HTERT RPE-1 (cell line): Measurements from ENCODE around the gene YBX1.
"Not testable (repeated sequence)": the region's sequence is repeated elsewhere in the genome, so short reads cannot be mapped to it uniquely, and the experiment has no call there.

Experiments used
- in situ Hi-C: fragments of 300-500 bp; cut with MboI; formaldehyde crosslinking; loops from 4 replicates; pipeline ENCODE4 v1.14.3; 2020; ENCODE audit warnings: low sequenced_read_pairs

The YBX1 gene

DNA sequence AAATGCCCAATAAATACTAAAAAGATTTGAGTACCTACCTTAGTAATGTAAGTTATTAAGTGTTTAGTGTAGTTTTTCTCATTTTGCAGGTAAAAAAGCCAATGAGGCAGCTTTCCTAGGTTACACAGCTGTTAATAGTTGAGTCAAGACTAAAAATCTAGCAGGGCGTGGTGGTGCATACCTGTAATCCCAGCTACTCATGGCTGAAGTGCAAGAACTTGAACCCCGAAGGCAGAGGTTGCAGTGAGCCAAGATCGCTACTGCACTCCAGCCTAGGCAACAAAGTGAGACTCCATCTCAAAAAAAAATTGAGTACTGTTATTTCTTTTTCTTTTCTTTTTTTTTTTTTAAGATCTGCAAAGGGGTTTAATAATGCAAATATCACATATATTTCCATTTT, 7.7 kb downstream of the YBX1 start:
- in situ Hi-C loops = no loop called here

GRCh38 chr1:42690477-42691156, 8.4 kb downstream of the YBX1 start:
- in situ Hi-C loops = no loop called here

GRCh38 chr1:42691157-42691498, 8.9 kb downstream of the YBX1 start:
- in situ Hi-C loops = no loop called here

DNA sequence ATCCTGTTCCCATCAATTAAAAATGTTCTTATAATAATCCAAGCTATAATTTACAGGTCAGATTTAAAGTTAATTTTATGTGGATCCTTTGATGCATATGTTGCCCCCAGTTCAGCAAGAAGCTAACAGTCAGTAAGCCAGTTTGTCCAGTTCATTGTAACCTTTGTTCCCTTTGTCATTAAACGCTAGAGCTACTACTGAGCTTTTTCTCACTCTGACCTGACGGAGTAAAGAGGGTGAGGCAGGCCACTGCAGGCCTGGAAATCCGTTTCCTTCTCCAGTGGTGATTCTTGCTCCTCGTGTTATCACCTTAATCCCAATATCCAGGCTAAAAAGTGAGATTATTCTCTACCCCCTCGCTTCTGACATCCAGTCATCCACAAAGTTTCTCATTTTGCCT, 10.2 kb downstream of the YBX1 start:
- in situ Hi-C loops = no loop called here

GRCh38 chr1:42692911-42693310, 10.7 kb downstream of the YBX1 start:
- in situ Hi-C loops = no loop called here

DNA sequence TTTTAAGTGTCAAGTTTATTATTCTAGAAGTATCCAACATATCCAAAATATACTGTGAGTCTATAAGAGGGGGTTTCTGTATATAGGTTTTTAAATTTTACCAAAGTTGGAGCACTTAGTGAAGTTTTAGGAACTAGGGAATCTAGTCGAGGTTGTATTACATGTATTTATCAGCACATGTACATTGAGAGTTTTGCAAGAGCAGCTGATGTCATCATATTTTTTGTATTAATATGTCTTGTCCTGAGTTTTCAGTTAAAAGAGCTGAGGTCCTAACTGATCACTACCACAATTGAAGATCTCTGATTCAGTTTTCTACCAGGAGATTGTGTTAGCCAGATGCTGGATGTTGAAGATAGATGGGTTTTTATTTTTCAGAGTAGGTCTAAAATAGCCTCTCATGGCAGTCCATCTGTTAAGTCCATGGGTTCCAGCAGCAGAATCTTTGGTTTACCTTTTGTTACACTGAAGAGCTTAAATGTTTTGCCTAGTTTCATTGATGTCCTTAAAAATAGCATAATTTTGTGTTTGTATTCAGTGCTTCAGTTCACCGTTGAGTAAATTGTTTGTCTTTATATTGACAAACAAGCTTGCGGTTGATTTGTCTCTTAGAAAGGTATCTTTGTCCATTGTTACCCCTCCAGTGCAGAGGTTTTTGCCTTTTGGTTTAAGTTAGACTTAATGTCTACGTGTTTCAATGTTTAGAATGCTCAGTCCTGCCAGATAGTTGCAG, 16.0 kb downstream of the YBX1 start:
- in situ Hi-C loops = no loop called here

DNA sequence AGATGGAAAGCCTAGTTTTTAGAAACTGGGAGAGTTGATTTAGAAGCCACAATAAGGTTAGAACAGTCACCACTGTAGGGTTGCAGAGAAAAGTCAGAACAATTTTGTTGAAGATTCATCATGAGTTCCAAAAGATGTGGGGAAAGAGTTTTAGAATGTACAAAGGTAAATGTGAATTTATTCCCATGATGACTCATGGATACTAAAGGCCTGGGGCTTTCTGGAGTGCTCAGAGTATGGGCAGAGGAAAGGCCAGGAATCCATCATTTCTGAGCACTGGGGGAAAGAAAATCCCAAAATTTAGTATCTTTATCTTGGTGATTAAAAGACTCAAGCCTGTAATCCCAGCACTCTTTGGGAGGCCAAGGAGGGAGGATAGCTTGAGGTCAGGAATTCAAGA, 17.8 kb downstream of the YBX1 start:
- in situ Hi-C loops = no loop called here

- in situ Hi-C loops = no loop called here
Measured at GRCh38 chr1:42703888-42704464, 21.8 kb downstream of the YBX1 start.

DNA sequence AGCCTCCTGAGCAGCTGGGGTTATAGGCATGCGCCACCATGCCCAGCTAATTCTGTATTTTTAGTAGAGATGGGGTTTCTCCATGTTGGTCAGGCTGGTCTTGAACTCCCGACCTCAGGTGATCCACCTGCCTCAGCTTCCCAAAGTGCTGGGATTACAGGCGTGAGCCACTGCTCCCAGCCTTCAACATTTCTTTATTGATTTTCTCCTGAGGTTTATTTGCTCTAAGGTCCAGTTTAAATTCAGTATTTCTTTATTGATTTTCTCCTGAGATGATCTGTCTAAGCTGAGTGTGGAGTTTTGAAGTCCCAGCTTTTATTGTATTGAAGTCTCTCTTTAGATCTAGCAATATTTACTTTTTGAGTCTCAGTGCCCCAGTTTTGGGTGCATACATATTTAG, 30.6 kb downstream of the YBX1 start:
- in situ Hi-C loops = not testable (repeated sequence)

DNA sequence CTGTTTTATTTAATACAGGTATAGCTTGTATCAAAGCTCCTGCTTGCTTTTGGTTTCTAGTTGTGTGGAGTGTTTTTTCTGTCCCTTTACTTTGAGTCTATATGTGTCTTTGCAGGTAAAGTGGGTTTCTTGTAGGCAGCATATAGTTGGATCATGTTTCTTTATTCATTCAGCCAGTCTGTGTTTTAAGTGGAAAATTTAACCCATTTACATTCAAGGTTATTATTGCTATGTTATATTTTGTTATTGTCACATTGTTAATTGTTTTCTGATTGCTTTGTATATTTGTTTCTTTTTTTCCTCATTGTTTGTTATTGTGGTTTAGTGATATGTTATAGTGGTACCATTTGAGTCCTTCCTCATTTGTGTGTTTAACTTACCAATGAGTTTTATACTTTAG, 31.1 kb downstream of the YBX1 start:
- in situ Hi-C loops = no loop called here

DNA sequence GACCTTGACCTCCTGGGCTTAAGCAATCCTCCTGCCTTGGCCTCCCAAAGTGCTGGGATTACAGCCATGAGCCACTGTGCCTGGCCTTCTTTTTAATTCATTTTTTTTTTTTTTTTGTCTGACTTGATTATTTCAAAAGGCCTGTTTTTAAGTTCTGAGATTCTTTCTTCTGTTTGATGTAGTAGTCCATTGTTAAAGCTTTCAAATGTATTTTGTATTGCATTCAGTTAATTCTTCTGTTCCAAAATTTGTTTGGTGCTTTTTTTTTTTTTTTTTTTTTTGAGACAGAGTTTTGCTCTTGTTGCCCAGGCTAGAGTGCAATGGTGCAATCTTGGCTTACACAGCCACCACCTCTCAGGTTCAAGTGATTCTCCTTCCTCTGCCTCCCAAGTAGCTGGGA, 32.2 kb downstream of the YBX1 start:
- in situ Hi-C loops = not testable (repeated sequence)

DNA sequence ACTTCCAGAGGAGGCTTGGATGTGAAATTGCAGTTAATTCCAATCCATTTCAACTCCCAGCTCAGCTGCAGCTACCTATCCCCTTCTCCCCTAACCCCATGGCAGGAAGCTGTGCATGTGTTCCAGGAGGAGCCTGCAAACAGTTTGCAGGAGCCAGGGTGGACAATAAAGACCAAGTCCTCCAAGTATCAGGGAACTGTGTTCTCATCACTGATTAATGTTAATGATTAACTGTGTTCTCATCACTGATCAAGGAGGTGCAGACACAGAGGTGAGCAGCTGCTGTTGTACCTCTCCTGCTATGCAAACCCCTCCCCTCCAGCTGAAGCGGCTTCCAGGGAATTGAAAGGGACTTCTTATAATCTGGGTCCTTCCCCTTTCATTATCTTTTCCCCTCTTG, 38.6 kb downstream of the YBX1 start:
- in situ Hi-C loops = no loop called here

DNA sequence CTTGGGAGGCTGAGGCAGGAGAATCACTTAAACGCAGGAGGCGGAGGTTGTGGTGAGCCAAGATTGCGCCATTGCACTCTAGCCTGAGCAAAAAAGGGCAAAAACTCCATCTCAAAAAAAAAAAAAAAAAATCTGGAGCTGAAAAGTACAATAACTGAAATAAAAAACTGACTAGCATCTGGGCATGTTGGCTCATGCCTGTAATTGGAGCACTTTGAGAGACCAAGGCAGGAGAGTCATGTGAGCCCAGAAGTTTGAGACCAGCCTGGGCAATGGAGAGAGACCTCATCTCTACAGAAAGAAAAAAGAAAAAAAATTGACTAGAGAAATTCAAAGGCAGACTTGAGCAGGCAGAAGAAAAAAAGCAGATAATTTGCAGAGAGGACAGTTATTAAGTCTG, 39.7 kb downstream of the YBX1 start:
- in situ Hi-C loops = no loop called here

GRCh38 chr1:42722403-42722802, 40.2 kb downstream of the YBX1 start:
- in situ Hi-C loops = not testable (repeated sequence)

DNA sequence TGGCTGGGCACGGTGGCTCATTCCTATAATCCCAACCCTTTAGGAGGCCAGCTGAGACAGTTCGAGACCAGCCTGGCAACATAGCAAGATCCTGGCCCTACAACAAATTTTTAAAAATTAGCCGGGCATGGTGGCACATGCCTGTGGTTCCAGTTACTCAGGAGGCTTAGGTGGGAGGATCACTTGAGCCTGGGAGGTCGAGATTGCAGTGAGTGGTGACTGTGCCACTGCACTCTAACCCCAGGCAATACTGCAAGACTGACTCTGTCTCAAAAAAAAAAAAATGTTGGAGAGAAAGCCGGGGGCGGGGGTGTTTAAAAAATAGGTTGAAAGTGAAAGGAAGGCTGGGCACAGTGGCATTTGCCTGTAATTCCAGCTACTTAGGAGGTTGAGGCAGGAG, 41.3 kb downstream of the YBX1 start:
- in situ Hi-C loops = no loop called here

- in situ Hi-C loops = not testable (repeated sequence)
Measured at GRCh38 chr1:42725820-42726219, 43.6 kb downstream of the YBX1 start.

DNA sequence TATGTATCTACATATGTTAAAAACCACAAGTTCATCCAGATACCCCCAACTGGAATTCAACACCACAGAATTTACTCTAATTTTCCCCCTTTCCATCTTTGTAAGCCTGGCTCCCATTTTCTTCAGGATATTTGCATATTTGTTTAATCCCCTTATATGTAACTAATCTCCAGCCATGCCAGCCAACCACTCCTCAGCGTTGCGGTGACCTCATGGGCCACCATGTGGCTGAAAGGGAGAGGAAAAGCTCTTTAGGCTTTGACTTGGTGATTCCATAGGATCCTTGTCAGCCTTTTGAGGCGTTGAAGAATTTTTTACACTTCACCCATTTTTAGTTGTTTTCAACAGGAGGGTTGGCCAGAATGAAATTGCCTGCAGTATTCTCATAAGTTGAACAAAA, 47.8 kb downstream of the YBX1 start:
- in situ Hi-C loops = no loop called here

GRCh38 chr1:42730988-42731387, 48.8 kb downstream of the YBX1 start:
- in situ Hi-C loops = no loop called here

- in situ Hi-C loops = no loop called here
Measured at GRCh38 chr1:42731585-42731984, 49.4 kb downstream of the YBX1 start.

DNA sequence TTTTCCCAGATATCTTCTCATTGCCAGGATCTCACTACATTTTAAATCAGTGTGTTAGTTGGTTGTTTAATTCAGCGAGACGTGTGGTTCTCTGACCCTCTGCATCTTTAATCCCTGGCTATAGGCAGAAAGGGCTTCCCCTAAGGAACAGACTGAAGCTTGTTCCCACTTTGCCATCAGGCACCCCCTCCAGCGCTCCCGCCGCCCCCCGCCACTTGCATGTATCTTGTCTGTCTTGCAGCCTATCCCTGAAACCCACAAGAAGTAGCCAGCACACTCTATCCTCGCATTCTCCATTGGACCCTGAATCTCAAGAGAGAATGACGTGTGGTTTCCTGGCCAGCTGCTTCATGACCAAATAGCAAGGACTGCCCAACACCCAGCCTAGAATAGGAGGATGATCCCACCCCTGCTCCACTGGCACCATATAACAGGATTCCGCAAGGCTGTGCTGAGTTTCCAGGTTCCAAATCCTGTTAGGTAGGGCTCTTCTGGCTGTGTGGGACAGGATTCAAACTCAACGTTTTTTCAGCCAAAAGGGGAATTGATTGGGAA, 50.0 kb downstream of the YBX1 start:
- in situ Hi-C loops = no loop called here

GRCh38 chr1:42733415-42734200, 51.4 kb downstream of the YBX1 start:
- in situ Hi-C loops = no loop called here
